IPS-18c (cell line): ENCODE data around the gene LRIG3.
"Not testable (repeated sequence)": the region's sequence is repeated elsewhere in the genome, so short reads cannot be mapped to it uniquely, and the experiment has no call there.

ENCODE experiments used
- H3K4me3 ChIP-seq: 2 replicates; pipeline ENCODE4 v1.7.0; 2013; ENCODE audit warnings: low read depth, mild to moderate bottlenecking, low read length, moderate library complexity; ENCODE audit not compliant: insufficient read depth
- H3K9me3 ChIP-seq: one replicate; pipeline ENCODE4 v1.6.1; 2013; ENCODE audit warnings: mild to moderate bottlenecking, low read length, moderate library complexity; ENCODE audit not compliant: control insufficient read depth, insufficient read depth

Gene LRIG3

GRCh38 chr12:58920102-58920960 is at the start of gene LRIG3:
LRIG3 (minus strand) TSS chr12:58920504; CDS start chr12:58920235, 269 bp downstream.
- peak within 1 kb of the TSS; percentile 73 for H3K4me3 ChIP-seq
- H3K9me3 ChIP-seq = no peaks in the 10 kb centered on the region

DNA sequence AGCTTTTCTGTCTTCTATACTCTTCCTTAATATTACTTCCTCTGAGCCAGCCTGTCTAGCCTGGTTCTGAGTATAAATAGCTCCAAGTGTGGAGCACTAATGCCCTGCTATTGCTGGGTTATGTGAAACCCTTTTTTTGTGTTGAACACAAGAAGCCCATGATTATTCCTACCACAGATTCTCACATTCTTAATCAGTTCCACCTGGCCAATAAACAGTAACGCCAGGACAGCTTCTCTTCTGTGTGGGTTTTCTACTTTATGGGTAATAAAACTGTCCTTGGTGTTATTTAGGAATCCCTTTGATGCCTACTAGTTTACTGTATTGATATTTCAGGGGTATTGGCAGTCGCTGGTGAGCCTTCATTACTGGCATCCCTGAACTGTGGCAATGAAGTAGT is 48.9 kb upstream of the LRIG3 start:
- Histone ChIP-seq H3K4me3 (no peak overlapping the region), H3K9me3 (no peaks in the 10 kb centered on the region)

DNA sequence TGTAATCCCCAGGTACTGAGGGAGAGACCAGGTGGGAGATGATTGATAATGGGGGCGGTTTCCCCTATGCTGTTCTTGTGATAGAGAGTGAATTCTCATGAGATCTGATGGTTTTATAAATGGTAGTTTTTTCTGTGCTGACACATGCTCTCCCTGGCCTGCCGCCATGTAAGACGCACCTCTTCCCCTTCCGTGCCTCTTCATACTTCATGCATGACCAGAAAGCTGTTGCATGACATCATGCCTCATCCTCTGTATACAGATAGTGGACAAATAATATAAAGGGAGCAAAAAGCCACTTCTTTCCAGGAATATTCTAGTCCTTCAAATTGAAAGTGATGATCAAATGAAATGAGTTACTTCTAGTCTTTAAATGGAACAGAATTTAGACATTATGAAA is 47.3 kb upstream of the LRIG3 start:
- no peak overlapping the region for H3K4me3 ChIP-seq
- no peaks in the 10 kb centered on the region for H3K9me3 ChIP-seq

DNA sequence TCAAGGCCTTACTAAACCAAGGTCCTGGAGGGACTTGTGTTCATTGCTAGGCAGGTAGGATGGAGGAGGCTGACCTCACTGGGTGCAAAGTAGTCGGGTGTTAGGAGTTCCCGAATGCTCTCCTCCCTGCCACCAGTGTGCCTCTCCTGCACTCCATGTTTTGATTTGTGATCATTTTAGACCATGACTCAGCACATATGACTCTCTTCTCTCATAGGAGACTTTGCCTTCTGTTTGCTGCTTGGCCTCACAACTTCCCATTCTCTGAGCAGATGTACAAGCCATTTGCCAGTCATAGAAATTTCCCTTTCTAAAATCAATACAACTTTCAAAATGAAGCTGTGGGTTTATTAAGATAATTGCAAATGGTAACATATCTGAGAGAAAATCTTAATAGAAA is 46.6 kb upstream of the LRIG3 start:
- Histone ChIP-seq H3K4me3 (no peak overlapping the region), H3K9me3 (no peaks in the 10 kb centered on the region)

DNA sequence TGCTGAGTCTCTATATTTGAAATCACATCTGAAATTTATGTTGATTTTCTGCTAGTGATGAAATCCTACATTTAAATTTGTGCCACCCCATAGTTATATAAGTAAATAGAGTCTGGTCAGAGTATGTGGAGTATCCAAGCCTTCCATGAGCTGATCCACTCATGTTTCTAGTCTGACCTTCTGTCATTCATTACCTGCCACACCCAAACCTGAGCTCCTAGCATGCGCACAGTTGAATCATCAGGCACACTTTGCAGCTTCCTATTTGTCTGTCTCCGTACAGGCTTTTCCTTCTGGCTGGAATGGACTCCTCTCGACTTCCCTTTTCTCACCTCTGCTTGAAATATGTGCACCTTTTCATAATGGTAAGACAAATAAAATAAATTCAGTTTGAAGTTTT is 45.3 kb upstream of the LRIG3 start:
- no peak overlapping the region for H3K4me3 ChIP-seq
- H3K9me3 ChIP-seq = no peaks in the 10 kb centered on the region

DNA sequence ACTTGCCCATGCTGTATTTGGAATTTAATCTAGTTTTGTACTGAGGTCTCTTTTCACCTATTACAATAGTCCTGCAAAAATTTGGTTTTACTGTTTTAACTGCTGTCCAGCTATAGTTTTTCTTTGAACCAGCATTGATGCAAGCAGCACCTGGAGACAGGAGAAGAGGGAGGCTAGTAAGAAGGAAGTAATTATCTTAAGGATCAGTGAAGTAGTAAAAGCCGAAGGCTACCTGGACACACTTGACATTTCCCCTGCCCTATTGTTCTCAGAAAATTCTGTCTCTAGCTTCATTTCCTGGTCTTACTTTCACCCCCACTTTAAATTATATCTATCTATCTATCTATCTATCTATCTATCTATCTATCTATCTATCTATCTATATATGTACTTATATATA is 43.5 kb upstream of the LRIG3 start:
- Histone ChIP-seq H3K4me3 (no peak overlapping the region), H3K9me3 (no peaks in the 10 kb centered on the region)

GRCh38 chr12:58961906-58962305 is 41.6 kb upstream of the LRIG3 start:
- Histone ChIP-seq H3K4me3 (no peak overlapping the region), H3K9me3 (no peaks in the 10 kb centered on the region)

DNA sequence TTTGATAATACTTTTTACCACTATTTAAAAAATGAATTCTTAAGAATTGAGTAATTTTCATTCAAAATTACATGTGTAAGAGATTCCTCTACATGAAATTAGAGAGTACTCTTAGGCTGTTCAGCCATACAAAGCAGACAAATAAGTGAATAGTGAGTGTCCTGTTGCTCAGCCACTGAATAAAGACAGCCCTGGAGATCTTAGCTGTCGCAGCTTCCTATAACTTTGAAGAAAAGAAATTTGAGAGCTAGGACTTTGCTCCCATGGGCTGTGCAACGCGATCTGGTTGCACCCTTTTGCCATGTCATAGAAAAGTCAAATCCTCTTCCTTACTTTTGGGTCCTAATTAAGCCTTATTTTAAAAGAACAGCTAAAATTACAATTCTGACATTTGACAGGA is 40.9 kb upstream of the LRIG3 start:
- H3K9me3 ChIP-seq = no peaks in the 10 kb centered on the region
- H3K4me3 ChIP-seq = no peak overlapping the region

DNA sequence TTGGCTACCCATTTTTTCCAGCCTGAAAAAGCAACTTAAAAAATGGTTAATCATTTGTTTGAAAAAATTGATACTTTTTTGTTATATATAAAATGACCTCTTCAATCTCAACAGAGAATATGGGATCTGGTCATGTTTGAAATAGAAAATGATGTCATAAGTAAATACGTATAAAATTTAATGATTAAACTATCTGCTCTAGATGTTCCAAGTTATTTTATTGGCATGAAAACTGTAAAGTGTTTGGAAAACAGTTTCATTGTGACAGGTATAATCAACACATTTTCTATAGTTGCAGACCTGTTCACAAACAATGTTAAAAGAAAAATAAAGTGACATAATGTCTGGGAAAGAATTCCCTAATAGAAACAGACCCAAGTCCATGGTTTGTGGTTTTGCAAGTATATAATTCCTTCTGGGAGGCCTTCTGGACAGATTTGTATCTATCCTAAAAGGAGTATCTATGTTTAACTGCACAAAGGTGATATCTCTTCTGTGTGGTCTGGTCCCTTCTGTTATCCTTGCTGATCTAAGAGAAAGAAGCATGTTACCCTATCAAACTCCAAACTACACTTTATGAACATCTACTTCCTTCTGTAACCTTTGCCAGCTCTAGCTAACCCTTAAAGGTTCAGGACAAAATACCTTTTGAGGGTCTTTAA is 39.5 kb upstream of the LRIG3 start:
- H3K4me3 ChIP-seq = no peak overlapping the region
- no peaks in the 10 kb centered on the region for H3K9me3 ChIP-seq

DNA sequence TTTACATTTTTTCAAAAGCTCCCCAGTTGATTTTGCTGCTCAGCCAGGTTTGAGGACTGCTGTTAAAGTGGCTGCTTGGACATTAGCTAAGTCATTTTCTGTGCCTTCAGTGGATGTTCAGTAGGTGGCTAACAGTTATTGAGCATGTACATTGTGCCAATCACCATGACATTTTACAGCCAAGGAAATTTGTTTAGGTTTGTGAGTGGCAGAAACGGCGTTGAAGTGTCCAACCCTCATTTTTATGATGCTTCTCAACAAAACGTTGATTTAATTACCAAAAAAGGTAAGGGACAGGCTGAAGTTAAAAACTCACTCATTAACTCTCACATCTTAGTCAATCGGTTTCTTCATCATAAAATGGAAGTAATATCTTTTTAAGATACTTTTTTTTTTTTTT is 37.0 kb upstream of the LRIG3 start:
- no peaks in the 10 kb centered on the region for H3K9me3 ChIP-seq
- no peak overlapping the region for H3K4me3 ChIP-seq

DNA sequence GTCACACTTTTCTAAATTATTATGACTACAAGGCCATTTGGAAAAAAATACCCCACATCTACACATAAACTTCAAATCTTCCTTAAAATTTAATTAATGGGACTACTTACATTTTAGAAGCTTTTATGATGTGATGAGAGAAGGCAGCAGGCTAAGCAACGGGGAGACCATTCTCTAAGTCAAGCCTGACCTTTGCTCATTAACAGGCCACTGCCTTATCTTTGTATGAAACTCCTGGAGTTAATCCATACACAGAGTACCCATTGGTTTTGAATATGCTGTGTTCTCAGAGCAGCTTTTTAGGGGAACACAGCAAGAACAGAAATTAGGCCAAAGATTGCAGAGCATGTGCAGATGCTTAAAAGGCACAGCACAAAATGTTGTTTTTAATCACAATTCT is 35.5 kb upstream of the LRIG3 start:
- no peaks in the 10 kb centered on the region for H3K9me3 ChIP-seq
- no peak overlapping the region for H3K4me3 ChIP-seq

DNA sequence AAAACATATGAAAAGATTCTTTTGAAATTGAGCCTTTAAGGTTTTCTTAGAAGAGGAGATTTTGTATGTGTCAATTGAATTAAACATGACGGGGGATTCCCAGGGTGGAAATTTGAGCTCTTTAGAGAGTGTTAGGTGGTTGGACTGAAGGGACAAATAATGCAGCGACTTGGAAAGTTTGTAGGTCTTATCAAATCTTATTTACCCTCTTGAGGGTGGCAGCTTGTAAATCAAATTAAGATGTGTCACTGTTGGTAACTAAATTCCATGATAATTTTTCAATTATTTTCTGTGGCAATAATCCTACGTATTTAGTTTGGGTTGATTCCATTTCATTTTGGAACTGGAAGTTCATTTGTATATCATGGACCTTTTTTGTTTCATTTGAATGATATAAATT is 33.7 kb upstream of the LRIG3 start:
- Histone ChIP-seq H3K9me3 (no peaks in the 10 kb centered on the region), H3K4me3 (no peak overlapping the region)

GRCh38 chr12:58950739-58951100 is 30.4 kb upstream of the LRIG3 start:
- H3K9me3 ChIP-seq = no peaks in the 10 kb centered on the region
- no peak overlapping the region for H3K4me3 ChIP-seq

- H3K9me3 ChIP-seq, H3K4me3 ChIP-seq: not testable (repeated sequence)
Measured at GRCh38 chr12:58949954-58950738, 29.8 kb upstream of the LRIG3 start.

DNA sequence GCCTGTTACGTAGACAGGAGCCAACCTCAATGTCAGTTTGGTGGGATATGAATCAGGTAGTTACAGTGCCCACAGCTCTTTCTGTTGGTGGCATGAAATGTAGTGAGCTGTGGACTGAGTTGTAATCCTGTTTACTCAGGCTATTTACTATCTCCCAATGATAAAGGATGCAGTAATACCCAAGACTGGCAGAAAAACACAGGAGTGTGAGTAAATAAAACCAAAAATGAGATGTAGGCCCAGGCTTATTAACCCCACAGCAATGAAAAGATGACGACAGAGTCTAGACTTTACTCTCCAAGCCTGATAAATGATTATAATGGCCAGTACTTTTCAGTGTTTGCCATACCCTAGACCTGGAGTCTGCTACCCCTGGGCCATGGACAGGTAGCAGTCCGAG is 22.8 kb upstream of the LRIG3 start:
- no peak overlapping the region for H3K4me3 ChIP-seq
- H3K9me3 ChIP-seq = no peaks in the 10 kb centered on the region

GRCh38 chr12:58942345-58942744 is 22.0 kb upstream of the LRIG3 start:
- H3K9me3 ChIP-seq = no peaks in the 10 kb centered on the region
- H3K4me3 ChIP-seq = no peak overlapping the region

GRCh38 chr12:58939399-58940100 is 19.2 kb upstream of the LRIG3 start:
- Histone ChIP-seq H3K4me3 (no peak overlapping the region), H3K9me3 (no peaks in the 10 kb centered on the region)
